Naive B cell (primary cell): ENCODE data around the gene SEPTIN12. TPM values are rescaled to one million over a fixed set of nuclear protein-coding genes. Genes with fewer than 3 reads are reported as not detected.

Experiments
- ATAC-seq, 2 donors: fragments of 150-1000 bp; cut with Tn5 transposase; 2 replicates each; pipeline ENCODE4 v1.10.0; 2021; ENCODE audit warnings: low read depth in 2 of 2, mild to moderate bottlenecking in 2 of 2, moderate library complexity in 2 of 2
- DNase-seq: peaks from one replicate; pipeline ENCODE4 v3.0.0; 2022
- H3K27ac Mint-ChIP-seq, 6 donors: one replicate each; pipeline ENCODE4 v1.8.0; 2020 to 2022; ENCODE audit warnings: mild to moderate bottlenecking in 6 of 6, mixed read lengths in 6 of 6, moderate library complexity in 5 of 6, inconsistent platforms in 2 of 6
- H3K27me3 Mint-ChIP-seq, 3 donors: one replicate each; pipeline ENCODE4 v1.8.0; 2021 to 2022; ENCODE audit warnings: mixed read lengths in 3 of 3, mild to moderate bottlenecking in 1 of 3
- H3K36me3 Mint-ChIP-seq, 2 donors: one replicate each; pipeline ENCODE4 v1.8.0; 2020 to 2022; ENCODE audit warnings: mixed read lengths in 2 of 2, inconsistent platforms in 1 of 2, mild to moderate bottlenecking in 1 of 2
- H3K4me1 Mint-ChIP-seq, 3 donors: one replicate each; pipeline ENCODE4 v1.8.0; 2020 to 2022; ENCODE audit warnings: mixed read lengths in 3 of 3, inconsistent platforms in 1 of 3, mild to moderate bottlenecking in 1 of 3, moderate library complexity in 1 of 3
- H3K4me3 Mint-ChIP-seq, 8 donors: one replicate each; pipeline ENCODE4 v1.8.0; 2020 to 2022; ENCODE audit warnings: mild to moderate bottlenecking in 8 of 8, mixed read lengths in 8 of 8, moderate library complexity in 8 of 8, inconsistent platforms in 2 of 8
- H3K9me3 Mint-ChIP-seq, 7 donors: one replicate each; pipeline ENCODE4 v1.8.0; 2020 to 2022; ENCODE audit warnings: mixed read lengths in 7 of 7, mild to moderate bottlenecking in 5 of 7, inconsistent platforms in 2 of 7, moderate library complexity in 1 of 7
- polyA plus RNA-seq, 6 donors: library from polyadenylated mRNA; unstranded; fragments of 300-500 nt; fragmentation: Illumina TruSeq; gene quantifications; one replicate each; pipeline ENCODE4 v1.2.3, GENCODE V29; 2021; ENCODE audit warnings: low read depth in 6 of 6

The SEPTIN12 gene
- polyA plus RNA-seq, 6 donors from 2014 or later, result not detected

DNA sequence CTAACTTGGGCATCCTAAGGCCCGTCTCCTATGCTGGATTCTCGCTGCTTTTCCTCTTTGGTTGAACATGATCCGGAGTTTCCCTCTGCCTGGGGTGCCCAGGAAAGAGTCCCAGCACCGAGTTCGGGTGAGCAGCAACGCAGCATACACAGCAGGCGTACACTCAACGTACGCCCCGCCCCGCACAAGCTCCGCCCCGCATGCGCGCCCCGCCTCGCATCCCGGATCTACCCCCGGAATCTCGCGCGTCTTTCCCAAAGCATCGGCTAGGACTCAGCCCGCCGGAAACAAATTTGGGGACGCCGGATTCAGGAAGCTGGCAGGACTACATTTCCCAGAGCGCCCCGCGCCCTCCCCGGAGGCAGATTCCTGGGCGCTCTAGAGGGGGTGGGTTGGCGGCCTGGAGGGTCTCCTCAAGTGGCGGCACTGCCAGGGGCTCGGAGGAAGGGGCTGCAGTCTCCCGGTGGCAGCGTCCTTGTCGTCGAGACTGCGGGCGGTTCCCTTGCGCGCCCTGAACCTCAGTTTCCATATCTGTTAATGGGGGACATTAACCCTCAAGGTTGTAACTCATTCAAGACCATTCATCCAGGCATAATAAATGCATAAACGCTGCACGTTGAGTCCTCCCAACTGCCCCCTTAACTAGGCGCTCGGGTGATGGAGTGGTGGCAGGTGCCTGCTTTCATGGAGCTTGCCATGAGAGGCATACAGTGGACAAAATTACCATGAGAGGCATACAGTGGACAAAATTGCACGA lies 19.4 kb downstream of the SEPTIN12 start:
- peaks cover 0 to 2% (median 0%) of the 10 kb centered on the region in 7 donors for H3K9me3 Mint-ChIP-seq
- DNase-seq, result peak; percentile 63
- no peaks in the 10 kb centered on the region for H3K27me3 Mint-ChIP-seq
- no peaks in the 10 kb centered on the region for H3K36me3 Mint-ChIP-seq
- H3K27ac Mint-ChIP-seq, result peak overlapping the region in 5 of 6 donors; percentile 25 to 97 (median 86)
- ATAC-seq, result peak; percentile 33 to 43
- peak overlapping the region; percentile 90 to 95 (median 93) for H3K4me3 Mint-ChIP-seq
- peaks cover 18 to 34% (median 33%) of the 10 kb centered on the region in 3 donors for H3K4me1 Mint-ChIP-seq

DNA sequence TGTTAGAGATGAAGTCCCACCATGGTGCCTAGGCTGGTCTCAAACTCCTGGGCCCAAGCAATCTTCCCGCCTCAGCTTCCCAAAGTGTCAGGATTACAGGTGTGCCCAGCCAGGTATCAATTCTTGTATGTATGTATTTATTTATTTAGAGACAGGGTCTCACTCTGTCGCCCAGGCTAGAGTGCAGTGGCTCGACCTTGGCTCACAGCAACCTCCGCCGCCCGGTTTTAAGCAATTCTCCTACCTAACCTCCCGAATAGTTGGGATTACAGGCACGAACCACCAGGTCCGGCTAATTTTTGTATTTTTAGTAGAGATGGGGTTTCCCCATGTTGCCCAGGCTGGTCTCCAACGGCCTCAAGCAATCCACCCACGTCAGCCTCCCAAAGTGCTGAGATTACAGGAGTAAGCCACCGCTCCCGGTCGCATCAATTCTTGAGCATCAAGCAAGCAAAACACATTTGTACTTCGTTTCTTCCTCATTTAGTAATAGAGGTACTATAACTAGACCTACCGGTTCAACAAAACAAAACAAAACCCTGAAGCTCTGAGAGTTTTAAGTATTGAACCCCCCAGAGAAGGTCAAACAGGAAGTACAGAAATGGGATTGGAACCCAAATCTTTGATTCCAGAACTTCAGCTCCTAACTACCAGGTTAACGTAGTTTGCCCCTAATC lies 20.1 kb downstream of the SEPTIN12 start:
- no peak for ATAC-seq

DNA sequence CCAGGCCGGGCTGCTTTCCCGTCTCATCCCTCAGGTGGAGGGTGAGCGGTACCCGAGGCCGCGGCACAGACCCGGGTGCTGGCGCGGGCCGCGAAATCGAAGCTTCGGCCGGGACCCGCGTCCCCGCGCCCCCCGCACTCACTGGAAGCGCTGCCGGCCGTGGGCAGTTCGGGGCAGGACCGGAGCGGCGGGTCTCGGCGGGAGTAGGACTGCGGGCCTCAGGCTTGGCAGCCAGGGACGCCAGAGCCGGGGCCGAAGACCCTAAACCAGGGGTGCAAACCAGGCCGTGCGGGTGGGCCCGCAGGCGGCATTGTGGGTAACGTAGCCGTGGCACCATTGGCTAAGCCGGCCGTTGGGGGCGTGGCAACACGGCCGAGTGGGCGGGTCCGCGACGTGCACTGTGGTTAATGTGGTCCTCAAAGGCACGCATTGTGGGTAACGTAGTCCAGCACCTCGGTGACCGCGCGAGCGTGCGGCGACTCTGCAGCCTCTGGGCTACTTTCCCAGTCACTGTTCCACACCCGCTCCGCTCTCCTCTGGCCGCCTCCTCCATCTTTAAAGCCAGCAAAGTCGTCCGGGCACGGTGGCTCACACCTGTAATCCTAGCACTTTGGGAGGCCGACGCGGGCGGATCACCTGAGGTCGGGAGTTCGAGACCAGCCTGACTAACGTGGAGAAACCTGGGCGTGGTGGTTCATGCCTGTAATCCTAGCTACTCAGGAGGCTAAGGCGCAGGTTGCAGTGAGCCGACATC lies 21.1 kb downstream of the SEPTIN12 start, which contains the start of gene ZNF500:
ZNF500 (minus strand) TSS at position 288 of the 754 bp plus-strand sequence. CDS start 1,184 bp downstream, outside the sequence.
- no peaks in the 10 kb centered on the region for H3K27me3 Mint-ChIP-seq
- peak within 1 kb of the TSS; percentile 76 to 97 (median 85) for H3K27ac Mint-ChIP-seq
- peak within 1 kb of the TSS; percentile 92 to 95 (median 94) for H3K4me3 Mint-ChIP-seq
- H3K36me3 Mint-ChIP-seq, result no peaks in the 10 kb centered on the region
- DNase-seq, result peak; percentile 94
- H3K4me1 Mint-ChIP-seq, result peaks cover 22 to 42% (median 38%) of the 10 kb centered on the region in 3 donors
- peaks cover 0 to 2% (median 0%) of the 10 kb centered on the region in 7 donors for H3K9me3 Mint-ChIP-seq
- peak; percentile 97 to 99 for ATAC-seq

More for the DNA sequence above, 20.1 kb downstream of the SEPTIN12 start:
- peaks cover 18 to 35% (median 34%) of the 10 kb centered on the region in 3 donors for H3K4me1 Mint-ChIP-seq
- no peaks in the 10 kb centered on the region for H3K27me3 Mint-ChIP-seq
- no peak for DNase-seq
- H3K9me3 Mint-ChIP-seq, result peaks cover 0 to 2% (median 0%) of the 10 kb centered on the region in 7 donors
- H3K4me3 Mint-ChIP-seq, result peak overlapping the region; percentile 90 to 95 (median 93)
- H3K27ac Mint-ChIP-seq, result peak overlapping the region; percentile 27 to 97 (median 74)
- H3K36me3 Mint-ChIP-seq, result no peaks in the 10 kb centered on the region

DNA sequence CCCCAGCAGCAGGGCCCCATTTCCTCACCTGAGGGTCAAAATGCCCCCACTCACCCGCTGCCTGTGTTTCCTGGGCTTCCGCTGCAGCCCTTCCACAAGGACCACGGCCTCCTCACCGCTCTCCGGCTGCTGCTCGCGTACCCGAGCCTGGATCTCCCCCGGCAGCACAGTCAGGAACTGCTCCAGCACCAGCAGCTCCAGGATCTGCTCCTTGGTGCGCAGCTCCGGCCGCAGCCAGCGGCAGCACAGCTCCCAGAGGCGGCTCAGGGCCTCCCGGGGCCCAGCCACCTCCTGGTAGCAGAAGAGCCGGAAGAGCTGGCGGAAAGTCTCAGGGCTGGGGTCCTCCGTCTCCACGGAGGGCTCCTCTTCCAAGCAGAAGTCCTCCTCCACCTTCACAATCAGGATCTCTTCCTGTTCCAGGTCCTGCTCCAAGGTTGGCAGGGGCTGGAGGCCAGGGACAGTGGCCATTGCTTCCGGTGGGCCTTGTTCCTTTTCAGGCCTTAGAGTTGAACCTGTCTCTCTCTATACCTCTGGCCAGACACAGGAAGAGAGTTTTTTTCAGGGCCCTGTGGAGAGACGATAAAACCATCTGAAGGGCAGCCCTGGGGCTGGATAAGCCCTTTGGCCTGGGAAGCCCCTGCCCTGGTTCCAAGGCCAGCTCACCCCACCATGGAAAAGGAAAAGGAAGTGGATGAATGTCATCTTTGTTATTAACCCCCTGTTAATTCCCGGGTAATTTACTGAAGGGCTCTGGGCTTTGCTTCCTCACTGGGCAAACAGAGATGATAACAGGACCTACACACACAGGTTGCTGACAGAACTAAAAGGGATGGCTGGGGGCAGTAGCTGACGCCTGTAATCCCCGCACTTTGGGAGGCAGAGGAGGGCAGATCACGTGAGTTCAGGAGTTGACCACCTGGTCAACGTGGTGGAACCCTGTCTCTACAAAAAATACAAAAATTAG lies 22.4 kb downstream of the SEPTIN12 start:
- Mint-ChIP-seq H3K4me3 (peak overlapping the region; percentile 82 to 95 (median 89)), H3K27ac (peak overlapping the region in 5 of 6 donors; percentile 28 to 83 (median 73)), H3K4me1 (peaks cover 22 to 42% (median 38%) of the 10 kb centered on the region in 3 donors), H3K27me3 (no peaks in the 10 kb centered on the region), H3K9me3 (peaks cover 0 to 2% (median 0%) of the 10 kb centered on the region in 7 donors), H3K36me3 (no peaks in the 10 kb centered on the region)
- DNase-seq (no peak), ATAC-seq (no peak)

DNA sequence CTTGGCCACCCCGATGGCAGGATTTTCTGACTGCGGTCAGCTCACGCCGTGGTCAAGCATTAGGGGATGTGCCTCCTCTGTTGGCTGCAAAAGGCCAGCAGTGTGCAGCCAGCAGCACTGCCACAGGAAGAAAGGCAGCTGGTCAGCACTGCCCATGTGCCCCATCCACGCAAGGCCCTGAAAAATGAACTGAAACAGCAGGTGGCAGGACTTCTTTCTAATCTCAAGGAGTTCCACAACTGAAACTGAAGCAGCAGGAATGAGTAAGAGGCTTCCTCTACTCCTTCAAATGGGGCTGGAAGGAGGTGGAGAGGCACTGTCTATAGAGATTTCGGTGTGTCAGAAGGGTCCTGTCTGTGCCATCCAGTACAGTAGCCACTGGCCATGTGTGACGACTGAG lies 24.4 kb downstream of the SEPTIN12 start:
- no peak for DNase-seq
- Mint-ChIP-seq H3K36me3 (peaks cover 0 to 7% of the 10 kb centered on the region in 2 donors), H3K4me1 (peaks cover 19 to 35% (median 31%) of the 10 kb centered on the region in 3 donors), H3K27me3 (no peaks in the 10 kb centered on the region), H3K27ac (peak overlapping the region in 1 of 6 donors; percentile 72), H3K9me3 (no peaks in the 10 kb centered on the region), H3K4me3 (peak overlapping the region in 2 of 8 donors; percentile 30 to 74)
- no peak for ATAC-seq

DNA sequence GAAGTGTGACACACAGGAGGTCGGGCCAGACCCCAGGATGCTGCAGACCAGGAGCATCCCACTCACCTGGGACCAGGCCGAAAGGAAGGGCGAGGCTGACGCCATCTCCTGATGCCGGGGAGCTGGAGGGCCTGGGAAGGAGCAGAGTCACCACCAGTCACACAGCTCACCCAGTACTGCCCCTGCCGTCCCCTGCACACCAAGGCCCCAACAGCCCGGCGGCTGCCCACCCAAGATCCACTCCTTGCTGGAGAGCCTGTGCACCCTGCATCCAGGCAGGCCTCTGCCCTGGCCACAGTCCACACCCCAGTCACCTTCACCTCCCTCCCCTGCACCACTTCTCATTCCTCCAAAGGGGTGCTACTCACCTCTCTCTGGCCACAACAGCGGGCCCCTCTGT lies 25.9 kb downstream of the SEPTIN12 start:
- no peaks in the 10 kb centered on the region for H3K9me3 Mint-ChIP-seq
- peaks cover 0 to 7% of the 10 kb centered on the region in 2 donors for H3K36me3 Mint-ChIP-seq
- ATAC-seq (no peak), DNase-seq (no peak)
- peak overlapping the region in 1 of 8 donors; percentile 12 for H3K4me3 Mint-ChIP-seq
- no peak overlapping the region for H3K27ac Mint-ChIP-seq
- H3K27me3 Mint-ChIP-seq, result no peaks in the 10 kb centered on the region
- H3K4me1 Mint-ChIP-seq, result peaks cover 12 to 21% (median 20%) of the 10 kb centered on the region in 3 donors

DNA sequence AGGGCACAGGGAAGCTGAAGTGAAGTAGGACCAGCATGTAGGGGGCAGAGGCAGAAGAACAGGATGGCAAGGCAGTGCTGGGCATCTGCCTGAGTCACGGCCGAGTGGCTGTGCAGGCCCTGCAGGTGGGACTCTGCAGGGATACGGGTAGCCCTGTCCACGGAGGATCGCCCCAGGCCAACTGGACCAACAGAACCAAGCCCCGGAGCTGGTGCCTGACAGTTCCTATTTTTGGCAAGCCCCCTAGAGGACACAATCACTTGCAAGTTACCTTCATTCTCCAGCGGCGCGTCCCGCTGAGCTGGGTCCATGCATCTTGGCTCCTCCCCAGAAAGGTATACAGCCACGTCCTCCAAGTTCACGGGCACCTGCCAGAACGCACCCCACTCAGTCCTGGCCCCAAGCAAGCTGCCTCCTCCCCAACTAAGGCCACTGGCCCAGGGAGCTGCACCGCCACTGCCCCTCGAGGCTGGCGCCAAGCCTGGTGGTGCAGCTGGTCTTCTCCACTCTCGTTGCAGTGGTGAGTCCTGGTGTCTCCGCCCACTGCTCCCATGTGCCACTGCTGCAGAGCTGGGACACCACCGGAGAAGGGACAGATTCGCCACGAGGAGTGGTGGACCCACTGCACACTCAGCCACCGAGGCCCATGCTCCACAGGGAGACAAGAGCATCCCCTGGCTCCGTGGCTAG lies 27.8 kb downstream of the SEPTIN12 start:
- Mint-ChIP-seq H3K27ac (peak overlapping the region in 1 of 6 donors; percentile 12), H3K4me3 (peak overlapping the region in 1 of 8 donors; percentile 41), H3K36me3 (peaks cover 5 to 13% of the 10 kb centered on the region in 2 donors), H3K9me3 (no peaks in the 10 kb centered on the region), H3K27me3 (no peaks in the 10 kb centered on the region), H3K4me1 (peaks cover 4 to 10% (median 9%) of the 10 kb centered on the region in 3 donors)
- DNase-seq (no peak), ATAC-seq (no peak)

DNA sequence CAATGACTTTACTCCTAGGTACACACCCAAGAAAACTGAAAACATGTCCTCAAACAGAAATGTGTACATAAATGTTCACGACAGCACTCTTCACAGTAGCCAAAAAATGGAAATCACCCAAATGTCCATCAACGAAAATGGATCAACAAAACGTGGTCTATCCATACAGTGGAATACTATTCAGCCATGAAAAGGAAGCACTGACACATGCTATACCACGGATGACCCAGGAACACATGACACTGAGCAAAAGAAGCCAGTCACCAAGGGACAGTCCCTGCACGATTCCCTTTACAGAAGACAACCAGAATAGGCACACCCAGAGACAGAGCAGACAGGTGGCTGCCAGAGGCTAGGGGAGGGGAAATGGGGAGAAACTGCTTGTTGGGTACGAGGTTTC lies 32.5 kb downstream of the SEPTIN12 start:
- Mint-ChIP-seq H3K36me3 (peaks cover 5 to 15% of the 10 kb centered on the region in 2 donors), H3K9me3 (no peaks in the 10 kb centered on the region), H3K4me3 (no peak overlapping the region), H3K27me3 (no peaks in the 10 kb centered on the region), H3K4me1 (peaks cover 0 to 3% (median 0%) of the 10 kb centered on the region in 3 donors), H3K27ac (peak overlapping the region in 1 of 6 donors; percentile 27)
- DNase-seq (no peak), ATAC-seq (no peak)

DNA sequence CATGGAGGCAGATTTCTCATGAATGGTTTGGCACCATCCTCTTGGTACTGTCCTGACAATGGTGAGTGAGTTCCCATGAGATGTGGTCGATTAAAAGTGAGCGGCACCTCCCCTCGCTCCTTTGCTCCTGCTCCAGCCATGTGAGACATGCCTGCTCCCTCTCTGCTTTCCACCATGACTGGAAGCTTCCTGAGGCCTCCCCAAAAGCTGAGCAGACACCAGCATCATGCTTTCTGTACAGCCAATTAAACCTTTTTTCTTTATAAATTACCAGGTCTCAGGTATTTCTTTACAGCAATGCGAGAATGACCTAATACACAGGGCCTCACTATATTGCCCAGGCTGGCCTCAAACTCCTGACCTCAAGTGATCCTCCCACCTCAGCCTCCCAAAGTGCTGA lies 33.3 kb downstream of the SEPTIN12 start:
- no peak for DNase-seq
- H3K9me3 Mint-ChIP-seq, result no peaks in the 10 kb centered on the region
- ATAC-seq, result no peak
- no peak overlapping the region for H3K27ac Mint-ChIP-seq
- H3K36me3 Mint-ChIP-seq, result peaks cover 5 to 12% of the 10 kb centered on the region in 2 donors
- H3K4me1 Mint-ChIP-seq, result peaks cover 0 to 3% (median 0%) of the 10 kb centered on the region in 3 donors
- no peak overlapping the region for H3K4me3 Mint-ChIP-seq
- H3K27me3 Mint-ChIP-seq, result no peaks in the 10 kb centered on the region

DNA sequence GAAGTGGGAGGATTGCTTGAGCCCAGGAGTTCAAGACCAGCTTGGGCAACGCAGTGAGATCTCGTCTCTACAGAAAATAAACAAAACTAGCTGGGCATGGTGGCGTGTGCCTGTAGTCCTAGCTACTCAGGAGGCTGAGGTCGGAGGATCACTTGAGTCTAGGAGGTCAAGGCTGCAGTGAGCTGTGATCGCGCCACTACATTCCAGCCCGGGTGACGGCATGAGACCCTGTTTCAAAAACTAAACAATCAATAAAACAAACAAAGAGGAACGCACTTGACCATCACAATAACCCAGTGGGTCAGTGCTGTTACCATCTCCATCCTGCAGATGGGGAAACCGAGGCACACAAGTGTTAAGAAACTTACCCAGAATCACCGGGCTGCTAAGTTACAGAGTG lies 34.9 kb downstream of the SEPTIN12 start:
- Mint-ChIP-seq H3K27ac (no peak overlapping the region), H3K27me3 (no peaks in the 10 kb centered on the region), H3K36me3 (peaks cover 5 to 8% of the 10 kb centered on the region in 2 donors), H3K9me3 (no peaks in the 10 kb centered on the region), H3K4me3 (no peak overlapping the region), H3K4me1 (peaks cover 3 to 6% (median 5%) of the 10 kb centered on the region in 3 donors)
- ATAC-seq (no peak), DNase-seq (no peak)

DNA sequence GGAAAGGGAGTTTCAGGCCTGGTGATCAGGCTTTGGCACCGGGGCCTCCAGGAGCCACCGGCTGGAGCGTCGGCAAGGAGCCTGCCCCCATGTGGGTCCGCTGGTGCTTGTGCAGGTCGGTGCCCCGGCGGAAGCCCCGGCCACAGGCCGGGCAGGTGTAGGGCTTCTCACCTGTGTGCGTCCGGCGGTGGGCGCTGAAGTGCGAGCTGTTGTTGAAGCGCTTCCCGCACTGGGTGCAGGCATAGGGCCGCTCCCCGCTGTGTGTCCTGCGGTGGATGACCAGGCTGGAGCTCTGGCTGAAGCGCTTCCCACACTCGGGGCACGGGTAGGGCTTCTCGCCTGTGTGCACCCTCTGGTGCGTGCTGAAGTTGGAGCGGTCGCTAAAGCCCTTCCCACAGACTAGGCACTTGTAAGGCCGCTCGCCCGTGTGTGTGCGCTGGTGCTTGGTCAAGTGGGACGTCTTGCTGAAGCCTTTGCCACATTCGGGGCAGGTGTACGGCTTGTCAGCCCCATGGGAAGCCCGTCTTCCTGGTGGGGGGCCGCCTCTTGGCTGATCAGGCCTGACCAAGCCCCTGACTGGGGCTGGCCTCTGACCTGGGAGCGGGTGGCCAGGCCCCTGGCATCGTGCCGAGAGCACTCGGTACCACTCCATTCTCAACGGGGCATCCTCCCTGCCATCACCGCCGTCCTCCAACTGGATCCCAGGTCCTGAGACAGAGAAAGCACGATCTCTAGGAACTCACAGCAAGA lies 35.6 kb downstream of the SEPTIN12 start:
- peaks cover 5 to 8% of the 10 kb centered on the region in 2 donors for H3K36me3 Mint-ChIP-seq
- no peak overlapping the region for H3K4me3 Mint-ChIP-seq
- H3K27ac Mint-ChIP-seq, result no peak overlapping the region
- H3K27me3 Mint-ChIP-seq, result no peaks in the 10 kb centered on the region
- peaks cover 8 to 13% (median 12%) of the 10 kb centered on the region in 3 donors for H3K4me1 Mint-ChIP-seq
- no peaks in the 10 kb centered on the region for H3K9me3 Mint-ChIP-seq
- ATAC-seq, result no peak
- DNase-seq, result no peak
